Right lobe of liver (tissue), 6 donors: ENCODE measurements around the gene C16orf92. TPM values are rescaled to one million over a fixed set of nuclear protein-coding genes. Genes with fewer than 3 reads are reported as not detected.

Experiments
- ATAC-seq, 4 donors: fragments of 200-7000 bp; cut with Tn5 transposase; one replicate each; pipeline ENCODE4 v1.9.1; 2020; ENCODE audit warnings: mild to moderate bottlenecking in 4 of 4, moderate library complexity in 4 of 4
- DNase-seq, 3 donors: peaks; one replicate each; pipeline ENCODE4 v3.0.0-alpha.2; 2020
- H3K27ac ChIP-seq, 3 donors: fragments of 200-600 bp; one replicate each; pipeline ENCODE4 v1.8.0; 2022
- H3K27me3 ChIP-seq, 2 donors: fragments of 200-600 bp; one replicate each; pipeline ENCODE4 v1.8.0; 2022
- H3K36me3 ChIP-seq, 4 donors: fragments of 200-600 bp; sonication (generic) in 1 of 4; one replicate each; pipeline versions ENCODE4 v1.5.1 to v1.8.0; 2017 to 2022; ENCODE audit warnings: control low read depth in 1 of 4
- H3K4me1 ChIP-seq, 4 donors: fragments of 200-600 bp; sonication (generic) in 1 of 4; one replicate each; pipeline versions ENCODE4 v1.5.1 to v1.8.0; 2017 to 2022; ENCODE audit warnings: control low read depth in 1 of 4
- H3K4me3 ChIP-seq, 3 donors: fragments of 200-600 bp; one replicate each; pipeline ENCODE4 v1.8.0; 2022
- H3K9me3 ChIP-seq, 4 donors: fragments of 200-600 bp; sonication (generic) in 1 of 4; one replicate each; pipeline versions ENCODE4 v1.5.1 to v1.8.0; 2017 to 2022; ENCODE audit warnings: control low read depth in 1 of 4
- POLR2A ChIP-seq: fragments of 450-650 bp; IDR thresholded peaks from one replicate; pipeline ENCODE4 v1.6.1; 2017; ENCODE audit warnings: antibody characterized with exemption, mild to moderate bottlenecking
- whole genome bisulfite sequencing: methylation state at CpG from one replicate; pipeline ENCODE4 v1.1.6; 2018; ENCODE audit warnings: low coverage, low lambda C conversion rate; ENCODE audit not compliant: insufficient coverage; ENCODE audit errors: missing lambda C conversion rate; 5-methylcytosine and 5-hydroxymethylcytosine counted together
- intact Hi-C, 2 donors: fragments of 100-400 bp; cut with DNase I; formaldehyde crosslinking; loops; one replicate each; pipeline versions ENCODE4 v1.11.2 to v1.14.1; 2022
- total RNA-seq, 6 experiments: library from RNA; depleted of rRNA in 2 of 6; stranded (reverse); fragments of >200 nt in 2 of 6; fragmentation: NEBNext Ultra II Directional in 3 of 6; extraction: Animal tissue kit (Norgen Biotek cat#: 25700) in 3 of 6; gene quantifications; one replicate each; pipeline versions ENCODE4 v1.1.0 to v1.2.4, GENCODE V29; 2016 to 2023
- TF ChIP-seq, protein P1 (sequence below), 4 donors: fragments of 200-600 bp in 3 of 4; fragments of 450-650 bp in 1 of 4; IDR thresholded peaks; one replicate each; pipeline versions ENCODE4 v1.5.1 to v1.8.0; 2016 to 2022; ENCODE audit warnings: antibody characterized with exemption in 4 of 4, mild to moderate bottlenecking in 2 of 4
- donor health status: DM: no; HTN: yes; CAD: no.
- donor health status: DM: no; HTN: no; CAD: no.
- donor health status: DM: no; HTN: no; CAD: no.
- donor health status: DM: no; HTN: yes; CAD: no.
- donor health status: DM: no; HTN: yes; CAD: no.

Gene C16orf92
- total RNA-seq, 6 experiments from 2014 or later, result not detected

DNA sequence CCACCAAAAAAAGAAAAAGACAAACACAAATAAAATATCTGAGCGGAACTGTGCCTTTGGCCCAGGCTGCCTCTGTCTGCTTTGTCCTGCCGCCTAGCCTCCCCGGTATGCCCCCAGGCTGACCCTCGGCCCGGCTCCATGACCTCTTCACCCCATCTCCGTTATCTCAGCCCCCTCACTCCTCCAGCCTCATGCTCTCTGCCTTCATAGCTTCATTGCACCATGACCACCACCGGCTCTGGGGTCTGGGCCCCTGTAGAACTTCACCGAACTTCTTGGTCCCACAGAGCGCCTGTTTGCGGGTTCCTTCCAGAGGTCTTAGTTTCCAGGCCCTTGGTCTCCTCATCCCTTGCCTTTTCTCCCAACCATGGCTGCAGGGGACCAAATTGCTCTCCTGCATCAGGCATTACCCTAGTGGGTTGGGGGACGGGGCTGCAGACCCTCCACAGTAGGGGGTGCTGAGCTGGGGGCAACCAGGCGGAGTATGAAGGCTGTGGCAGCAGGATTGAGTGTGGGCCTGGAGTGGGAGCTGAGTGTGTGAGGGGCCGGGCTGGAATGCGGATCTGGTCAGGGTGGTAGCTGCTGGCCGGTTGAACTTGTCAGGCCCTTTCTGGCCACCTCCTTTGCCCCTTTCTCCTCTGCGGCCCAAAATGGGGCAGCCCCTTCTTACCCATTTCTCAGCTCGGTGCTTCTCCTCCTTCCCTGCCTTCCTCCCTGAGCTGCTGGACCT lies 34.5 kb upstream of the C16orf92 start:
- intact Hi-C loops, result no loop called here
- ATAC-seq (no peak), DNase-seq (peak in 1 of 3 donors; percentile 50)
- peaks cover 0 to 71% (median 35%) of the 10 kb centered on the region in 4 donors for H3K36me3 ChIP-seq
- TF ChIP-seq, protein P1, sequence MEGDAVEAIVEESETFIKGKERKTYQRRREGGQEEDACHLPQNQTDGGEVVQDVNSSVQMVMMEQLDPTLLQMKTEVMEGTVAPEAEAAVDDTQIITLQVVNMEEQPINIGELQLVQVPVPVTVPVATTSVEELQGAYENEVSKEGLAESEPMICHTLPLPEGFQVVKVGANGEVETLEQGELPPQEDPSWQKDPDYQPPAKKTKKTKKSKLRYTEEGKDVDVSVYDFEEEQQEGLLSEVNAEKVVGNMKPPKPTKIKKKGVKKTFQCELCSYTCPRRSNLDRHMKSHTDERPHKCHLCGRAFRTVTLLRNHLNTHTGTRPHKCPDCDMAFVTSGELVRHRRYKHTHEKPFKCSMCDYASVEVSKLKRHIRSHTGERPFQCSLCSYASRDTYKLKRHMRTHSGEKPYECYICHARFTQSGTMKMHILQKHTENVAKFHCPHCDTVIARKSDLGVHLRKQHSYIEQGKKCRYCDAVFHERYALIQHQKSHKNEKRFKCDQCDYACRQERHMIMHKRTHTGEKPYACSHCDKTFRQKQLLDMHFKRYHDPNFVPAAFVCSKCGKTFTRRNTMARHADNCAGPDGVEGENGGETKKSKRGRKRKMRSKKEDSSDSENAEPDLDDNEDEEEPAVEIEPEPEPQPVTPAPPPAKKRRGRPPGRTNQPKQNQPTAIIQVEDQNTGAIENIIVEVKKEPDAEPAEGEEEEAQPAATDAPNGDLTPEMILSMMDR (IDR thresholded peaks at IDR 0.05), result no peak
- no peak for TF ChIP-seq POLR2A
- H3K4me1 ChIP-seq, result peaks cover 0 to 4% (median 0%) of the 10 kb centered on the region in 4 donors
- no peaks in the 10 kb centered on the region for H3K27me3 ChIP-seq
- H3K4me3 ChIP-seq, result no peak overlapping the region
- H3K9me3 ChIP-seq, result no peaks in the 10 kb centered on the region
- no peak overlapping the region for H3K27ac ChIP-seq
- WGBS, result 76% methylated on average over 9 of the region's 17 CpGs

DNA sequence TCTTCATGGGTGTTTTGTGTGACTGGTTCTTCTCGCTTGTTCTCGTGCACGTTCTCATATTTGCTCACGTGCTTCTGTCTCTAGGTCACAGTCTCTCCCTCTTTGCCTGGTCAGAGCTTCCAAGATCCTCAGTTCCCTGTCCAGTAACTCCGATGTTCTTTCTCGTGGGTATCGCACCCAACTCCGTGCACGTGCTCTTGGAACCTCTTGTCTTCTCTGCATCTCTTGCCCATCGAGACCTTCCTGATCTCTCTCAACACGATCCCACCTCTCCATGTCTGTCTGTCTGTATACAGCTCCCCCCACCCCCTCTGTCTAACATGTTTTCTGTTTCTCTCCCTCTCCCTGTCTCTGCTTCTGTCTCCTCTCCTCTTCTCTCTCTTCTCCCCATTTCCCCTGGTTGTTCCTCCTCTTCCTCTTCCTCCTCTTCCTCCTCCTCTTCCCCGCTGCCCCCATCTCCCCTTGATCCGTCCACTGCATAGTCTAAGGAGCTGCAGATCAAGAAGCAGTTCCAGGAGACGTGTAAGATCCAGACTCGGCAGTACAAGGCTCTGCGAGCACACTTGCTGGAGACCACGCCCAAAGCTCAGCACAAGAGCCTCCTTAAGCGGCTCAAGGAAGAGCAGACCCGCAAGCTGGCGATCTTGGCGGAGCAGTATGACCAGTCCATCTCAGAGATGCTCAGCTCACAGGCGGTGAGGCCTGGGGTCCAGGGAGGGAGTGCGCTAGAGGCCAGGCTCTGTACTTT lies 33.7 kb upstream of the C16orf92 start:
- H3K36me3 ChIP-seq, result peaks cover 0 to 64% (median 30%) of the 10 kb centered on the region in 4 donors
- no peaks in the 10 kb centered on the region for H3K27me3 ChIP-seq
- H3K4me3 ChIP-seq, result no peak overlapping the region
- peaks cover 0 to 5% (median 0%) of the 10 kb centered on the region in 4 donors for H3K4me1 ChIP-seq
- TF ChIP-seq POLR2A, result no peak
- TF ChIP-seq, protein P1 (IDR thresholded peaks at IDR 0.05), result no peak
- DNase-seq (peak in 1 of 3 donors; percentile 35), ATAC-seq (no peak)
- H3K9me3 ChIP-seq, result no peaks in the 10 kb centered on the region
- 86% methylated on average over 14 of the region's 23 CpGs for WGBS
- H3K27ac ChIP-seq, result no peak overlapping the region
- intact Hi-C loops, result no loop called here

DNA sequence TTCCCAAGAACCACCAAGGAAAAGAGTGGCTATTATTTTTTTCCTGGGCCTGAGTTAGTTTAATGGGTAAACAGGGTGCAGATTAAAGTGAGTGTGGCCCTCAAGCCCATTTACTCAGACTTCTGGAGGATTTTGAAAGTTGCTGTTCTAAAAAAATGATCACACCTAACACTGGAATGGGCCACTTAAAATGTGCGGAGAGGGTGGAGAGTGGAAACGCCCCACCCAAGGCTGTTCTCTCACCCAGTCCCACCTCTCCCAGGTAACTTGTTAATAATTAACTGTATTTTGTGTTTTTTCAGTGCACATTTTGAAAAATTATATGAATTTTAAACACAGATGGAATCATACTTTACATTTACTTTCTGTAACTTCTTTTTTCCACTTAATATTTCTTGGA lies 33.0 kb upstream of the C16orf92 start:
- Histone ChIP-seq H3K27ac (no peak overlapping the region), H3K27me3 (no peaks in the 10 kb centered on the region), H3K9me3 (no peaks in the 10 kb centered on the region), H3K36me3 (peaks cover 0 to 57% (median 27%) of the 10 kb centered on the region in 4 donors), H3K4me1 (peaks cover 0 to 13% (median 3%) of the 10 kb centered on the region in 4 donors), H3K4me3 (no peak overlapping the region)
- DNase-seq (no peak), ATAC-seq (no peak)
- intact Hi-C loops, result loop anchor here in 1 of 2 donors (10.0 kb wide), 1 partner anchor 175 kb away; the partner anchor contains the start of genes PAGR1 and PRRT2
- TF ChIP-seq, protein P1 (IDR thresholded peaks at IDR 0.05), result no peak
- TF ChIP-seq POLR2A, result no peak
- WGBS, result 95% methylated on average over 2 of the region's 2 CpGs

DNA sequence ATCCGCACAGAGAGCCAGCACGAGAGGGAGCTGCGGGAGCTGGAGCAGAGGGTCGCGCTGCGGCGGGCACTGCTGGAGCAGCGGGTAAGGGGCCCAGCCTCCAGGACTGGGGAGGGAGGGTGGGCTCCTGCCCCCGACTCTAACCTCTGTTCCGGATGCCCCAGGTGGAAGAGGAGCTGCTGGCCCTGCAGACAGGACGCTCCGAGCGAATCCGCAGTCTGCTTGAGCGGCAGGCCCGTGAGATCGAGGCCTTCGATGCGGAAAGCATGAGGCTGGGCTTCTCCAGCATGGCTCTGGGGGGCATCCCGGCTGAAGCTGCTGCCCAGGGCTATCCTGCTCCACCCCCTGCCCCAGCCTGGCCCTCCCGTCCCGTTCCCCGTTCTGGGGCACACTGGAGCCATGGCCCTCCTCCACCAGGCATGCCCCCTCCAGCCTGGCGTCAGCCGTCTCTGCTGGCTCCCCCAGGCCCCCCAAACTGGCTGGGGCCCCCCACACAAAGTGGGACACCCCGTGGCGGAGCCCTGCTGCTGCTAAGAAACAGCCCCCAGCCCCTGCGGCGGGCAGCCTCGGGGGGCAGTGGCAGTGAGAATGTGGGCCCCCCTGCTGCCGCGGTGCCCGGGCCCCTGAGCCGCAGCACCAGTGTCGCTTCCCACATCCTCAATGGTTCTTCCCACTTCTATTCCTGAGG lies 32.0 kb upstream of the C16orf92 start:
- DNase-seq (peak in 2 of 3 donors; percentile 39 to 43), ATAC-seq (no peak)
- no peak overlapping the region for H3K27ac ChIP-seq
- no peaks in the 10 kb centered on the region for H3K27me3 ChIP-seq
- no peak overlapping the region for H3K4me3 ChIP-seq
- peaks cover 0 to 13% (median 3%) of the 10 kb centered on the region in 4 donors for H3K4me1 ChIP-seq
- TF ChIP-seq, protein P1 (IDR thresholded peaks at IDR 0.05), result no peak
- TF ChIP-seq POLR2A, result no peak
- intact Hi-C loops, result loop anchor here in 1 of 2 donors (10.0 kb wide), 1 partner anchor 176 kb away; the partner anchor contains the start of genes PAGR1 and PRRT2
- H3K9me3 ChIP-seq, result no peaks in the 10 kb centered on the region
- peaks cover 0 to 47% (median 22%) of the 10 kb centered on the region in 4 donors for H3K36me3 ChIP-seq
- no CpG with 5 or more reads among the region's 35 CpGs for WGBS
